NCI-H82 treated with DMSO at 0.1 percent for 48 hours (cell line): ENCODE measurements around the gene ACAD11.
"Not testable (repeated sequence)": the region's sequence is repeated elsewhere in the genome, so short reads cannot be mapped to it uniquely, and the experiment has no call there.

Experiments used
- DNase-seq: peaks from one replicate; lab custom pipeline; 2025; ENCODE audit not compliant: unreplicated experiment; lab: John Stamatoyannopoulos, UW

ACAD11 gene

DNA sequence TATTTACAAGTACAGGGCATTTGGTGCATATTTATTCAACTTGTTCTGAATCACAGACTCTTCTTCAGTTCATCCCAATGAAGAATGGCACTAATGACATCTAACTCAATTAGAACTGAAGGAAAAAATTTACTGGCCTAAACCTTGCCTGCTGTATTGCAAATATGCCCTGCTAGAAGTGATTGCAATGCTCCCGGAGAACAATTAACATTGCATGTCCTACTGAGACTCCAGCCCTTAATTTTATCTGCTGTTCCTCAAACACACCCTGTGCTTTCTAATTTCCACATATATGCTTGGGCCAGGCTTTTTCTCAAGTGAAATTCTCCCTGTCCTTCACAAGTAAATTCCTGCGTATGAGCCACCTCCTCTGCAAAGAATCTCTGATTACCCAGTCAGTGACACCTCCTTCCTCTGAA, 54.2 kb downstream of the ACAD11 start:
- no peak for DNase-seq

DNA sequence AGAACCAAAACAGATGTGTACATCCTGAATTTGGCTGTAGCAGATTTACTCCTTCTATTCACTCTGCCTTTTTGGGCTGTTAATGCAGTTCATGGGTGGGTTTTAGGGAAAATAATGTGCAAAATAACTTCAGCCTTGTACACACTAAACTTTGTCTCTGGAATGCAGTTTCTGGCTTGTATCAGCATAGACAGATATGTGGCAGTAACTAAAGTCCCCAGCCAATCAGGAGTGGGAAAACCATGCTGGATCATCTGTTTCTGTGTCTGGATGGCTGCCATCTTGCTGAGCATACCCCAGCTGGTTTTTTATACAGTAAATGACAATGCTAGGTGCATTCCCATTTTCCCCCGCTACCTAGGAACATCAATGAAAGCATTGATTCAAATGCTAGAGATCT, 59.0 kb downstream of the ACAD11 start:
- DNase-seq: not testable (repeated sequence)

DNA sequence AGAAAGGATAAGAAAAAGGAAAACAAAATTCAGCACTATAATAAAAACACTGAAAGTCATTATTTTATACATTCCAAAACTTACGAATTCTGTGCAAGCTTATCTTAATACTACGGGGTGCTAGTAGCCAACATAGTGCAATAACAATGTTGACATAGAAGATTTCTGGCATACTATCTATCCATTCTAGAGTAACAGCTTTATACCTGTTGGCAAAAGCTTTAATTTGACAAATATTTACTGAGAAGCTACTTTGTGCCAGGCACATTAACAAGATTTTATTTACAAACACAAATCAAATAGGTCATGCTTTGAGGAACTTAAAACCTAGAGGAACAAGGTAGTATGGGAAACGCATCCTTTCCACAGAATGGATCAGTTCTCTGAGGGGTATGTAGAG, 61.4 kb downstream of the ACAD11 start:
- no peak for DNase-seq

DNA sequence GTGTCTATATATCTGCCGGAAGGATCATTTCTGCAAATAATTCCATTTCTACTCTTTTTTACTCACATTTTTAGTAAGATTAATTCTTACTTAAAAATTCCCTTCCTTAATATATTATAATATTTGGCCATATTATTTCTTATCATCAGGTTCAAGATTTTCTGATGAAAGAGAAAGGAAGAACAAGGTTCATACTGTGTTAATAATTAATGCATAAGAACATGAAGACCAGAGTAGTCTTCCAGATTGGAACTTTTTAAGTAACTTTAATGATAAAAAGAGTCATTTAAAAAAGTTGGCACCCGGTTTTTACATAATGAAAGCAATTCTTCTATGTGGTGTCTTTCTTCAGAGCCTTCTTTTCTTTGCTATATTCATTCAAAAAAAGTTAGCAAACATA, 61.9 kb downstream of the ACAD11 start:
- DNase-seq: no peak

DNA sequence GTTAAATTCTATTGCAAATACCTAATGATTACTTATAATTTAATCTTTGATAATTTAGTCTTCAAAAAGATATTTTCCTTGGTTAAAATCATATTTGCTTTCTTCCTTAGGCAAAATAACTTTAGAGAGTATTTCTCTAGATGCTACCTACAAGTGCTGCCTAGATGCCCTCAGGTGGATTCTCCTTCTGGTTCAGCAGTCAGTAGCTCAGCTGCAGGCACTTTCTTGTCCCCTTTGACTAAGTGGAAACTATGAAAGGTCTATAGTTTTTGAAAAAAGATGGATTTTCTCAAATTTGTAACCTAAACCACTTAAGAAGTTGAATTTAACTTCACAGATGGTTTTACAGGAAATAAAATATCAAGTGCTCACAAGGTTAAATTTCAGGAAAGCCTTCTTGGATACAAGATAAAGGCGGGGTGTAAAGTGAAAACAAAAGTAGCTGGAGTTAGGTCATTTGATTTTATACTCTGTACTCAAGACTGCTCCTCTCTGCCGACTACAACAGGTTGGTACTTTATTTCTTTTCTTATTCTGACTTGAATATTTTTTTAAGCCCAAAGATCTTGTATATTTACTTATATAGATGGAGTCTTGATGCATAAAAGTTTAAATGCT, 62.7 kb downstream of the ACAD11 start, which contains the start of gene ACKR4:
Gene ACKR4, plus strand, starts transcription at position 455 of the 618 bp plus-strand sequence. CDS start 3,128 bp downstream, outside the sequence.
- no peak for DNase-seq

DNA sequence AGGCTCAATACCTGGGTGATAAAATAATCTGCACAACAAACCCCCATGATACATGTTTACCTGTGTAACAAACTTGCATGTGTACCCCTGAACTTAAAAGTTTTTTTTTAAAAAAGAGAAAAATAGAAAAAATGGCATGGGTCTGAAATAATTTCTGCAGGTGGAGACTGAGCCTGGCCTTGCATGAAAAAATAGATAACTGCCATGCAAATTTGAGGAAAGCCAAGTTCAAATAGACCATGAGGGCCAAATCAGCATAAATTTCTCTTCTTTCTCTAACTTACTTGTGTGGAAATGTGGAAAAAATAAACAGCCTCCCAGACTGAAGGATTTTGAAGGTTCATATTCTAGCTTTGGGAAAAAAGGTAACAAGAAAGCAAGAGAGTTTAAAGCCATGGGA, 63.3 kb downstream of the ACAD11 start:
- no peak for DNase-seq

DNA sequence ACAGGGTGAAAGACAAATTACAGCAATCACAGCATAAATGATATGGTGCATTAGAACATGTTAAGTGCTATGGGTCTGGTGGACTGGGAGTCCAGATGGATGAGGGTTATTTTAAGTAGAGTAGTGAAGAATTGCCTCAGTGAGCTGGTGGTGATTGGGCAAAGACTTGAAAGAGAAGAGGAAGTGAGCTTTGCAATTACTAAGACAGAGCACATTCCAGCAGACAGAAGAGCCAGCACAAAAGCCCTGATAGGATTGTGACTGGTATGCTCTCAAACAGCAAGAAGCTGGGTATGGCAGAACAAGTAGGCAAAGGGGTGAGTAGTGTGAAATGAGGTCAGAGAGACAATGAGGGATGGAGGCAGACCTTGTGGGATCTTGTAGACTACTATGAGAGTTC, 64.6 kb downstream of the ACAD11 start:
- no peak for DNase-seq

DNA sequence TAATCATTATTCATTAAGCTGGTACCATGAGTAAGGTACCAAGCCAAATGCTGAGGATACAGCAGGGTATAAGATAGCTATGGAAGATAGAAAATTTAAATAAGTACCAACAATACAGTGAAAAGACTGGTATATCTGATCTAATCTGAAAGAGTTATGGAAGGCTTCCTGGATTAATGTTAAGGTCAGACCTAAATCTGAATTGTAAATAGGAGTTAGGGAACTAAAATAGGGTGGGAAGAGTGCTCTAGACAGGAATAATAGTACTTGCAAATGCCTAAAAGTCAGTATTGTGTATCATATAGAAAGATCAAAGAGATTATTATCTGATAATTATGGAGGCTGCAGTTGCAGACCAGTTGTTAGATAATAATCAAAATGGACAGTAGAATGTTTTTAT, 65.1 kb downstream of the ACAD11 start:
- no peak for DNase-seq

DNA sequence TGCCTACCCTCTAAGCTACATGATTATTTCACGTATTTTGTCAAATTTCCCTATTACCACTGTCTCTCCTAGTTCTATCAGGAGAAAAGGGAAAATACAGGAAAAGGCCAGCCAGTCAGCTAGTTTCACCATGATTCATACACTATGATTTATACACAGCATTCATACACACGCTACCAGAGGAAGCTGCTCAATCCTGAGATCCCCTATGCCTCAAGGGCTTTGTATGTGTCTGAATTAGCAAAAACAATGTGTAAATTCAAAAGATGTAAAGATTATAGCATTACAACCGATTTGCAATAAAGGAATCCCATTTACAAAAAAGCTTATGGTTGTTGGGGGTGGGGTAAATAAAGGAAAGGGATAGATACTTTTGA, 65.7 kb downstream of the ACAD11 start:
- DNase-seq: no peak

DNA sequence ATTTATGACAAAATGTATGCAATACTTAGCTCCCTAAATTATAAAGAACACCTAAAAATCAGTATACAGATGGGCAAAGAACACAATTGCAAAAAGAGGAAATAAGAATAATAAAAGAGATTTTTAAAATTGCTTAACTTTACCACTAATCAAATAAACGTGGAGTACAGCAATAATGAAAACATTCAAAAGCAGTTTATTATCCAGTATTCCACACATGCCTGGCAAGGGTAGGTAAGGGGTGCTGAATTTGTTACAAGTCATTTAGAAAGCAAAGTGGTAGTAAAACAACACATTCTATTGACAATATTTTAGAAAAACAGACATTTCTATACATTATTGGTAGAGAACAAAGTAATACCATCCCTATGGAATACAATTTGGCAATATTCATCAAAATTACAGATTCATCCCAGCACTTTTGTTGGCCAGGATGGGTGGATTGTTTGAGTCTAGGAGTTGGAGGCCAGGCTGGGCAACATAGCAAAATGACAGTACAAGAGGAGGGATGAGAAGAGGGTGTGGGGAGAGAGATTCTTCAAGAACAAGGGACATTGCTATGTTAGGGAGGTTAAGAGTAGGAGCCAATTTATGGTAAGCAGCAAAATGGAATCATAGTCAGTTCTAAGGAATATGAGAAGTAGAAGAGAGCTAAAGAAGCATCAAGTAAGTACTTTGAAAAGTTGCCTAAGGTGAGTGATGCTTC, 66.2 kb downstream of the ACAD11 start:
- no peak for DNase-seq

DNA sequence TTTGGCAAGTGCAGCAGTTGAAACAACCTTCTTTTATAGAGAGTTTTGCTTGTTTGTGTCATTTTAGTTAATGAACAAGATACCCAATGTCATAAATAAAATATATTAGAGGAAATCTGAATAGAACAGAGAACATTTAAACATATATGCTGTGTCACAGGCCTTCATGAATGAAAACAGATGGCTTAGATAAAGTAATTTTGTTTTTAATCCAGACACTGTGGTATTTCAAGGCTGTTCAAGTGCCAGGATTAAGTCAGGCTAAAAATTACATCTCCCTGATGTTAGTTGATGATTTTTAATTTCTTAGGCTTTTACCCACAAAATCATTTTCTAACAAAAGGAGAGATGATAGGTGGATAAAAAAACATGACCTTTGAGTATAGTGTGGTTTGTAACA, 67.4 kb downstream of the ACAD11 start:
- DNase-seq: peak; percentile 1

DNA sequence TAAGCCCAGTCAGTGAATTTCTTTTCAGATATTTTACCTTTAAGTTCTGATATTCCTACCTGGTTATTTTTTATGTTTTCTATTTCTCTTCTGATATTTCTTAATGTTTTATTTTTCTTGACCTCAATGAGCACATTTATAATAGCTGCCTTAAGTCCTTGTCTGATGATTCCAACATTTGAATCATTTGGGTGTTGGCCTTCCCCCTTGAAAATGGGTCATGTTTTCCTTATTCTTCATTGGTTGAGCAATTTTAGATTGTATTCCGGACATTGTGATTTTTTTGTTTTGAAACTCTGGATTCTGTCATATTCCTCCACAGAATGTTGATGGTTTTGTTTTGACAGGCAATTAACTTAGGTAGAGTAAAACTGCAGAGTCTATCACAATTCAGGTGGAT, 72.2 kb downstream of the ACAD11 start:
- no peak for DNase-seq

DNA sequence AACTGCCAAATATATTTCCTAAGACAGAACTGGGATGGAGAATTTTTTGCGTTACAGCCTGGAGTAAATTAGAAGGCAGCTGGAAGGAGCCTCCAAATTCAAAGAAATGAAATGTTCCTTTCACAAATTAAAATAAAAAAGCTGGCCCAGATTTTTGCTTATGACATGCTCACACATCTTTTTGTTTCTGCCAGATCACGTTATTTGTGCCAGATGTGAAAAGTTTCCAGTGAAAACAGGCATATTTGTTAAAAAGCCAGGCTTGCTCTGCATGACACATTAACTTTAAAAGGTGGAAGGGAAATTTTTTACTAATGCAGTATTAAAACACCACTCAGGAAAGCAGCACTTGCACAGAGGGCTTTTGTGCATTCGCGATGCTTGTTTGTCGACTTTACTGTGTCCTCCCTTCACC, 85.8 kb downstream of the ACAD11 start:
- DNase-seq: no peak

DNA sequence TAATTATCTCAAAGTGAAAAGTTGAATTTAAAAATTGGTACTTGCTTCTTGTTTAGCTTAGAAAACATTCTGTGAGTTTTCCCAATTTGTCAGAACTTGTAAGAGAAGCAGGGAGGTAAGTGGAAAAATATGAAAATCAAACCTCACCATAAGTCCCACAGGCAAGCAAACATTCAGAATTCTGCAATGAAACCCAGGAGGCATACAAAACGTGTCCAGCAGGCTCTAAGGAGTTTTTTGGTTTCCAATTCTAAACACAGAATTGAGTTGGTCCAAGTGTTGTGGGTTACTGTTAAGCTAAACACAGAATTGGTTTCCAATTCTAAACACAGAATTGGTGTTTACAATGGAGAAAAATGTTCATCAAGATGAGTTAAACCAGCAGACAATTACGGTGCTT, 89.6 kb downstream of the ACAD11 start:
- DNase-seq: no peak

DNA sequence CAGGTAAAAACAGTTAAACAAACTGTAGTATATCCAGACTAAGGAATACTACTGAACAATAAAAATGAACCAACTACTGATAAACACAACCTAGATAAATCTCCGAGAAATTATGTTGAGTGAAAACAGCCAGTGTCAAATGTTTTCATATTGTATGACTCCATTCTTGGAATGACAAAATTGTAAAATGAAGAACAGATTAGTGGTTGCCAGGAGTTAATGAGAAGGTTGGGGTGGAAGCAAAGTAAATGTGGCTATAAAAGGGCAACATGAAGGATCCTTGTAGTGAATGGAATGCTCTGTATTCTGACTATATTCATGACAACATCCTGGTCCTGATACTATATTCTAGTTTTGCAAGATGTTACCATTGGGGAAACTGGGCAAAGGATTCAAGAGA, 90.0 kb downstream of the ACAD11 start:
- DNase-seq: no peak

DNA sequence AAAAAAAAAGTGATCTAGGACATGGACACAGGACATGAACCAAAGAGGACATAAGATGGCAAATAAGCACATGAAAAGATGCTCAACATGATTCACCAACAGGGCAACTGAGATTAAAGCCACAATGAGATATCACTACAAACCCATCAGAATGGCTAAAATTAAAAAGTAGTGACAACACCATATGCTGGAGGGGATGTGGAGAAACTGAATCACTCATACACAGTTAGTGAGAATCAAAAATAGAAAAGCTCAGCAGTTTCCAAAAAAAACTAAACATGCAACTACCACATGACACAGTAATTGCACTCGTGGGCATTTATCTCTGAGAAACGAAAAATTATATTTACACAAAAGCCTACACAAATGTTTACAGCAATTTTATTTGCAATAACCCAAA, 90.5 kb downstream of the ACAD11 start:
- no peak for DNase-seq

DNA sequence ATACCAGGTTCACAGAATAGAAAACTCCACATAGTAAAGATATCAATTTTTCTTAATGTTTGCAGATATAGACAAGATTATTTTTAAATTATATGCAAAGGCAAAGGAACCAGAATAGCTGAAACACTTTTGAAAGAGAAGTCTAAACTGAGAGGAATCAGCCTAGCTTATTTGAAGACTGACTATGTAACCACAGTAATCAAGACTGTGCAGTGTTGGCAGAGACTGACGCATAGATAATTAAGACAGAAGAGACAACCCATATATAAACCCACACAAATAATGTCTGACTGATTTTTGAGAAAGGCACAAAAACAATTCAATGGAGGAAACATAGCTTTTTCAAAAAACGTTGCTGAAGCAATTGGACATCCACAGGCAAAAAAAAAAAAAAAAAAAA, 91.2 kb downstream of the ACAD11 start:
- DNase-seq: no peak

DNA sequence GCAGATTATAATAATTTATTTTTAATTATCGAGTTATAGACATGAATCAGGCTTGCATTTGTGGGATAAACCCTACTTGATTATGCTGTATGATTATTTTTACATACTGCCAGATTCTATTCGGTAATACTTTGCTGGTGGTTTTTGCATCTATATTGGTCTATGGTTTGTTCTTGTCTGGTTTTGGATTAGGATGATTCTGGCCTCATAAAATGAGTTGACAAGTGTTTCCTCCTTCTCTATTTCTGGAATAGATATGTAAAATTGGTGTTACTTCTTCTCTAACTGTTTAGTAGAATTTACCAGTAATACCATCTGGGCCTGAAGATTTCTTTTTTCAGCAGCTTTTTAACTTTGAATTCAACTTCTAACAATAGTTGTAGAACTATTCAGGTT, 95.5 kb downstream of the ACAD11 start:
- DNase-seq: no peak

DNA sequence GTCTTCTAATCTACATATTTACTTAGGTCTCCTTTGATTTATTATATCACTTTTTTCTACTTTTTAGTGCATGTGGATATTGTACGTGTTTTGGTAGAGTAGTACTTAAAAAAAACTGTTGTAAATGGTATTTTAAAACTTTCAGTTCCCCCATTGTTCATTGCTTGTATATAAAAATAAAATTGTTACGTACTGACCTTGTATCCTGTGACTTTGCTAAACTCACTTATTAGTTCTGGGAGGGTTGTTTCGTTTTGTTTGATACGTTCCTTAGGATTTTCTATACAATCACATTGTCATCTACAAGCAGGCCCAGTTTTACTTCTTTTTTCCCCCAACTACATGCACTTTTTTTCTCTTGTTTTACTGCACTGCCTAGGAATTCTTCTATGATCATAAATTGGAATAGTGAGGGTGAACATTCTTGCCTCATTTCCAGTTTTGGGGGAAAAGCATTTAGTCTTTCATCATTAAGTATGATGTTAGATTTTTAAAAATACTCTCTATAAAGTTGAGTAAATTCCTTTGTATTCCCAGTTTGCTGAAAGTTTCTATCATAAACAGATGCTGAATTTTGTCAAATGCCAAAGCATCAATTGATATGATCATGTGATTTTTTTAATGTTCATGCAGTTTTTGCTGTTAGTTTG, 96.1 kb downstream of the ACAD11 start:
- no peak for DNase-seq

DNA sequence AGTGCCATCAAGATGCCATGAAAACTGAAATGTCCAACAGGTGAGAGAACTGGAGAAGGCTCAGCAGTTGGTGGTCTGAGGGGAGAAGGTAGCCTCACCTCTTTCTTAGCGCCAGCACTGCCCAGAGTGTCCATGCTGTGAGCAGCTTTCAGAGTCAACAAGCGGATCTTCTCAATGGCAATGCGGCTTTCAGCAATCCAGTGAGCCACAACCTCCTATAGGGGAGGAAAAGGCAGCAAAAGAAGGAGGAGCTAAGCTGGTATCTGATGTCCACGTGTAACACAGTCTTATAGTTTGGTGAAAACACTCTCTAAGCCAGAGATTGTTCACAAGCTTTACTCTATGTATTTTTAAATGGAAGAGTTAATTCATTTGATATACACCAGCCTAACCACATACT, 98.6 kb downstream of the ACAD11 start:
- no peak for DNase-seq

DNA sequence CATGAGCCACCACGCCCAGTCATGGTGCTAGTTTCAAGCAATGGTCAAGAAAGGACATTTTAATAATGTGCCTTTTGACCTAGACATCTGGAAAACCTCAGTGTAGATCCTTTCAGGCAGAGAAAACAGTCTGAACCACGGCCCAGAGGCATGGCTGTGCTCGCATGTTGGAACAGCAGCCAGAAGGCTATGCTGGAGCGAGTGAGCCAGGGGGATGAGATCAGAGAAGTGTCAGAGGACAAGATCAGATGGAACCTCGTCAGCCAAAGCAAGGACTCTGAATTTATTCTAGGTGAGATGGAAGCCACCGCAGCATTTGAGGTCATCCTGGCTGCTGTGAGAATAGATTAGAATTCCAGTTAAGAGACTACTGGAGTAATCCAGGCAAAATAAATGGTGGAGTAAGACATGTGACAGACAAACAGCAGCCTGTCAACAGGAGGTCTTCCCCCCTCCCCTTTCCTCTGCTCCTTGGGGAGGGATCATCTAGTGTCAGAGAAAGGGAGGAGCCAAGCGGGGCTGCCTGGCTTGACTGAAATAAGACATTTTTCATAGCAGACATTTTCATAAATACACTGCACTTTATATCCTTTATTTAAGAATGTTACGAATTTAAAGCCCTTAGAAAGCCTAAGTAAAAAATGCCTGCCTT, 103.0 kb downstream of the ACAD11 start:
- no peak for DNase-seq

DNA sequence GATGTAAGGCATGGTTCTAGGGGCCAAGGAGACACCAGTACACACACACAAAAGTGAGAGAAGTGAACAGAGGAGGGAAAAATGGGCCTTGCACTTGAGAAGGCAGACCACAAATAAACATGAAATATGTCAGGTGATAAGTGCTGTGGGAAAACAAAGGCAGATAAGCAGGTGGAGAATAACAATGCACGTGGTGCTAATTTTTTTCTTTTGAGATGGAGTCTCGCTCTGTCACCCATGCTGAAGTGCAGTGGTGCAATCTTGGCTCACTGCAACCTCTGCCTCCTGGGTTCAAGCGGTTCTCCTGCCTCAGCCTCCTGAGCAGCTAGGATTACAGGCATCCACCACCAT, 103.6 kb downstream of the ACAD11 start:
- DNase-seq: not testable (repeated sequence)
